ENCODE measurements around the gene SF3B1. TPM values are rescaled to one million over a fixed set of nuclear protein-coding genes. Genes with fewer than 3 reads are reported as not detected.

The SF3B1 gene
- total RNA-seq, 1 donor from 2014 or later: 352 TPM

GRCh38 chr2:197340591-197340990 lies 94.2 kb downstream of the SF3B1 start:
- intact Hi-C loops (cut with DNase I): no loop called here
- no peaks in the 10 kb centered on the region for H3K27me3 ChIP-seq
- H3K27ac ChIP-seq: no peak overlapping the region
- TF ChIP-seq POLR2A (IDR thresholded peaks at IDR 0.05) (no peak), CTCF (IDR thresholded peaks at IDR 0.05) (no peak)
- no peaks in the 10 kb centered on the region for H3K9me3 ChIP-seq
- no peak for DNase-seq (ENCODE audit: extremely low spot score in 2 of 2)
- no peak overlapping the region for H3K4me3 ChIP-seq
- H3K36me3 ChIP-seq: no peaks in the 10 kb centered on the region
- H3K4me1 ChIP-seq: no peaks in the 10 kb centered on the region

Small RNA genes within 50 kb of the gene (small RNA-seq; reads per million reads assigned to genes)
- gene RF00394 (not detected), gene RNU6-1029P (not detected)

Other genes starting within 250 kb of the SF3B1 start
- 46.4 TPM for gene ANKRD44, start 124.2 kb downstream of the SF3B1 start, total RNA-seq
- gene COQ10B, start 18.5 kb upstream of the SF3B1 start, total RNA-seq: 28.5 TPM
- gene HSPD1, start 64.8 kb upstream of the SF3B1 start, total RNA-seq: 127 TPM
- 39.0 TPM for gene HSPE1, start 65.4 kb upstream of the SF3B1 start, total RNA-seq
- 24.3 TPM for gene MOB4, start 81.0 kb upstream of the SF3B1 start, total RNA-seq
- 10.8 TPM for gene RFTN2, start 240.6 kb upstream of the SF3B1 start, total RNA-seq

Measured in vagina (tissue), 2 donors.